ENCODE results near the gene DMD. TPM values are rescaled to one million over a fixed set of nuclear protein-coding genes. Genes with fewer than 3 reads are reported as not detected.

DMD gene
- total and polyA plus RNA-seq, 2 of the 8 experiments (the other 6 are each of a cell fraction or from before 2014, with no cell fraction given) = 4.8 to 7.4 TPM

DNA sequence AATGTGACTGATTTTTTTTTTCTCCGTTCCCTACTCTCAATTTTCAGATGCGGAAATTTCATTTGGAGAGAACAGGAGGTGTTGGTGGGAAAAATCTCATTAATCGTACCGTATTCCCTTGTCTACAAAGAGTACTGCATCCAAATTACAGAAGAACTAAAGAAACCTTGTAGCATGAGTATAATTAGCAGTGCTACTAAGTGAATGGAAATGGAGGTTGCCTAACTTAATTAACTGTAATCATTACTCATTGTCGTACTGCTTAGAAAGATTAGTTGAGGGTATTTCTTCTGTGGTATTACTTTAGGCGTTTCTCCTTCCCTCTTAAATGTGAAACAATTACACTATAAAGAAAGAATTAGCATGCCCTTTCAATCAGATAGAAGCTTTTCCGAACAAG, 81.7 kb downstream of the DMD start:
- Histone ChIP-seq H3K27me3 (replicated peaks in 1 of 4; ENCODE audit: control insufficient read depth in 3 of 4, extremely low read depth in 1 of 4, insufficient read depth in 3 of 4, low read length in 3 of 4) (no peaks in the 10 kb centered on the region), H2BK20ac (ENCODE audit: low read length) (no peak overlapping the region), H3K23ac (ENCODE audit: insufficient read length) (no peak overlapping the region), H3K4me1 (replicated peaks in 1 of 4; ENCODE audit: control insufficient read depth in 3 of 4, insufficient read depth in 4 of 4, low read length in 3 of 4) (no peaks in the 10 kb centered on the region), H2AK5ac (ENCODE audit: low read depth, low read length) (no peak overlapping the region), H2BK15ac (ENCODE audit: low read length) (no peak overlapping the region), H3K9ac (replicated peaks in 1 of 4; ENCODE audit: extremely low read depth in 1 of 4, low read depth in 3 of 4, low read length in 3 of 4) (no peak overlapping the region), H3K79me1 (ENCODE audit: low read depth, low read length) (no peaks in the 10 kb centered on the region), H3K27ac (ENCODE audit: low read depth, low read length) (no peak overlapping the region), H3K23me2 (ENCODE audit: low read depth, low read length) (no peaks in the 10 kb centered on the region), H3K36me3 (ENCODE audit: control insufficient read depth in 2 of 4, insufficient read depth in 4 of 4, low read length in 3 of 4) (no peaks in the 10 kb centered on the region), H2BK5ac (ENCODE audit: low read depth, low read length) (no peak overlapping the region), H4K91ac (replicated peaks; ENCODE audit: insufficient read length, low read length) (no peak overlapping the region), H3K79me2 (ENCODE audit: control insufficient read depth in 1 of 2, insufficient read depth in 2 of 2, low read length in 2 of 2) (no peaks in the 10 kb centered on the region), H4K5ac (ENCODE audit: insufficient read length, low read depth, low read length) (no peak overlapping the region), H2BK120ac (replicated peaks; ENCODE audit: low read depth, low read length) (no peak overlapping the region), H2BK12ac (ENCODE audit: low read depth, low read length) (no peak overlapping the region), H2AFZ (ENCODE audit: low read length) (no peak overlapping the region), H3K56ac (replicated peaks; ENCODE audit: insufficient read length, low read depth, low read length) (no peak overlapping the region), H3K14ac (ENCODE audit: insufficient read length) (no peak overlapping the region), H4K8ac (ENCODE audit: extremely low read depth, insufficient read depth, low read length) (no peak overlapping the region), H3K4me2 (ENCODE audit: insufficient read depth in 1 of 2, low read depth in 2 of 2, low read length in 2 of 2) (no peak overlapping the region), H3K4me3 (ENCODE audit: extremely low read depth in 1 of 4, insufficient read depth in 2 of 4, low read depth in 3 of 4, low read length in 4 of 4) (no peak overlapping the region), H3K18ac (ENCODE audit: extremely low read depth, low read length) (no peak overlapping the region), H3K9me3 (ENCODE audit: insufficient read depth in 2 of 2, low read depth in 1 of 2, low read length in 1 of 2) (no peaks in the 10 kb centered on the region), H4K20me1 (replicated peaks in 1 of 2; ENCODE audit: control insufficient read depth in 1 of 2, insufficient read depth in 2 of 2, low read length in 2 of 2) (no peaks in the 10 kb centered on the region), H3K4ac (replicated peaks; ENCODE audit: insufficient read length, low read depth, low read length) (no peak overlapping the region)
- WGBS, 2 experiments (ENCODE audit: extremely low coverage in 1 of 2, insufficient coverage in 1 of 2, insufficient read length in 1 of 2, insufficient replicate concordance in 2 of 2, low coverage in 1 of 2, low lambda C conversion rate in 2 of 2, missing lambda C conversion rate in 1 of 2) = 96% methylated on average over 7 of the region's 7 CpGs; no CpG with 5 or more reads in 1 of the 2 experiments
- DNase-seq (ENCODE audit: low read depth in 1 of 2, low spot score in 2 of 2) = no peak
- POLR2A ChIA-PET (ENCODE audit: partially characterized antibody) = no interaction called here
- no peak for TF ChIP-seq SIRT6 (IDR thresholded peaks at IDR 0.05; ENCODE audit: low read length)
- no peak for TF ChIP-seq GABPA (IDR thresholded peaks at IDR 0.05; ENCODE audit: borderline replicate concordance, insufficient read depth, low read length)
- no peak for TF ChIP-seq POU5F1 (IDR thresholded peaks at IDR 0.05; ENCODE audit: low read depth, low read length)
- TF ChIP-seq RBBP5 (IDR thresholded peaks at IDR 0.05; ENCODE audit: borderline replicate concordance, low read depth, low read length) = no peak
- TF ChIP-seq NANOG (IDR thresholded peaks at IDR 0.05; ENCODE audit: insufficient read depth, low read depth, low read length, poor library complexity, severe bottlenecking) = no peak
- no peak for FAIRE-seq
- CTCF ChIA-PET (ENCODE audit: partially characterized antibody) = no interaction called here

All from H1 (cell line).